Erythroblast (primary cell): Measurements from ENCODE around the gene XRCC5.

Source experiments
- DNase-seq, 2 experiments: peaks; one replicate each; lab custom pipeline; 2025; lab: John Stamatoyannopoulos, UW
- GATA1 ChIP-seq: IDR thresholded peaks from 2 replicates; pipeline ENCODE4 v1.6.1; 2011; ENCODE audit warnings: low read depth, mild to moderate bottlenecking, control low read depth, low read length, moderate library complexity
- POLR2A ChIP-seq: IDR thresholded peaks from 2 replicates; pipeline ENCODE4 v1.6.1; 2011; ENCODE audit warnings: mild to moderate bottlenecking, low read length

Gene XRCC5

DNA sequence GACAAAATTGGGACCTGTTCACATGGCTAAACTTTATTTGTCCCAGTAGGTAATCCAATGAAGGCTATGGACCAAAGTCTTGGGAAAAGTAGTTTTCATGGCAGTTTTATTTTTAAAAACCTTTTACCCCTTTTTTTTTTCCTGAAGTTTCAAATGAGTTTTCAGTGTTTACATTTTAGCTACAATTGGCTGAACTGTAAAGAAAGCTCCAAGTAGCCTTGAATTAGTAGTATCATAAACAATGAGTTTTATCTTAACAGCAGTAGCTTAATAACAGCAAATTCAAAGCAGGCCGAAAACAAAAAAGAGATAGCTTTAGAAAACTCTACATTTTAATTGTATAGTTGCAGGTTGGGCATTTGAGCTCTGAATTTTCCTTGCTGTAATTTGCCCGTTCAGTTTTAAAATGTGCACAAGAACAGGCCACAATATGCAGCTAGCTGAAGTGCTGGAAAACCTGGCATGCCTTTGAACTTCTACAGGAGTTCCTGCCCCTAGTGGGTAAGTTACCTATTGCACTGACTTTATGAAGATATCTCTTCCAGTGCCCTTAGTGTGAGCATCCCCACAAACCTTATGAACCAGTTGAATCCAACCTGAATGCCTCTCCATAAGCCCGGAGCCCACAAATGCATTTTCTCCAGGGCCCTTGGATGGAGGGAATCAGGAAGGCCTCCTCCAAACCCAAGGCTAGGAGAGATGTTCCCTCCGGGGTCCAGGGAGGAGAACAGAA lies 106.7 kb downstream of the XRCC5 start:
- no peak for TF ChIP-seq POLR2A
- TF ChIP-seq GATA1: no peak
- peak; percentile 19 to 32 for DNase-seq

DNA sequence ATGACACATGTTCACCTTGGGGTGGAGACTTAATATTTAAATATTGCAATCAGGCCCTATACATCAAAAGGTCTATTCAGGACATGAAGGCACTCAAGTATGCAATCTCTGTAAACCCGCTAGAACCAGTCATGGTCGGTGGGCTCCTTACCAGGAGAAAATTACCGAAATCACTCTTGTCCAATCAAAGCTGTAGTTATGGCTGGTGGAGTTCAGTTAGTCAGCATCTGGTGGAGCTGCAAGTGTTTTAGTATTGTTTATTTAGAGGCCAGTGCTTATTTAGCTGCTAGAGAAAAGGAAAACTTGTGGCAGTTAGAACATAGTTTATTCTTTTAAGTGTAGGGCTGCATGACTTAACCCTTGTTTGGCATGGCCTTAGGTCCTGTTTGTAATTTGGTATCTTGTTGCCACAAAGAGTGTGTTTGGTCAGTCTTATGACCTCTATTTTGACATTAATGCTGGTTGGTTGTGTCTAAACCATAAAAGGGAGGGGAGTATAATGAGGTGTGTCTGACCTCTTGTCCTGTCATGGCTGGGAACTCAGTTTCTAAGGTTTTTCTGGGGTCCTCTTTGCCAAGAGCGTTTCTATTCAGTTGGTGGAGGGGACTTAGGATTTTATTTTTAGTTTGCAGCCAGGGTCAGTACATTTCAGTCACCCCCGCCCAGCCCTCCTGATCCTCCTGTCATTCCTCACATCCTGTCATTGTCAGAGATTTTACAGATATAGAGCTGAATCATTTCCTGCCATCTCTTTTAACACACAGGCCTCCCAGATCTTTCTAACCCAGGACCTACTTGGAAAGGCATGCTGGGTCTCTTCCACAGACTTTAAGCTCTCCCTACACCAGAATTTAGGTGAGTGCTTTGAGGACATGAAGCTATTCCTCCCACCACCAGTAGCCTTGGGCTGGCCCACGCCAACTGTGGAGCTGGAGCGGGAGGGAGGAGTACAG lies 108.1 kb downstream of the XRCC5 start:
- DNase-seq: no peak
- no peak for TF ChIP-seq GATA1
- no peak for TF ChIP-seq POLR2A

DNA sequence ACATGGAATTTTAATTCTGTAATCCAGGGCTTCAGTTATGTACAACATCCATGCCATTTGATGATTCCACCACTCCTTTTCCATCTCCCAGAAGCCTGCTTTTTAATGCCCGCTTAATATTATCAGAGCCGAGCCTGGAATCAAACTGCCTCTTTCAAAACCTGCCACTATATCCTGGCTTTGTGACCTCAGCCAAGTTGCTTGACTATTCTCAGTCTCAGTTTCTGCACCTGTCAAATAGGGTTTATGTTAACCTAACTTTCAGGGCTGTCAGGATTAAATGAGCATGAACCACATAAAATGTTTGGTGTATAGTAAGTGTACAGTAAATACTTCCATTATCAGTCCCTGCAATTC lies 108.7 kb downstream of the XRCC5 start:
- TF ChIP-seq GATA1: no peak
- no peak for TF ChIP-seq POLR2A
- no peak for DNase-seq

DNA sequence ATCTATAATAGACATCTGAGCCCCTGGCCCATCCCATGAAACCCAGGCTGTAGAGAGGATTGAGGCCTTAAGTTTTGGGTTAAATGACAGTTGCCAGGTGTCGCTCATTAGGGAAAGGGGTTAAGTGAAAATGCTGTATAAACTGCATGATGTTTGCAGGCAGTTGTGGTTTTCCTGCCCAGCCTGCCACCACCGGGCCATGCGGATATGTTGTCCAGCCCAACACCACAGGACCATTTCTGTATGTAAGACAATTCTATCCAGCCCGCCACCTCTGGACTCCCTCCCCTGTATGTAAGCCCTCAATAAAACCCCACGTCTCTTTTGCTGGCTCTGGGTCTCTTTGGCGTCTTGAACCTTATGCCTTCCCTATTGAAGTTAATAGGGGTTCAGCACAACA lies 110.7 kb downstream of the XRCC5 start:
- DNase-seq: no peak
- TF ChIP-seq POLR2A (no peak), GATA1 (no peak)

DNA sequence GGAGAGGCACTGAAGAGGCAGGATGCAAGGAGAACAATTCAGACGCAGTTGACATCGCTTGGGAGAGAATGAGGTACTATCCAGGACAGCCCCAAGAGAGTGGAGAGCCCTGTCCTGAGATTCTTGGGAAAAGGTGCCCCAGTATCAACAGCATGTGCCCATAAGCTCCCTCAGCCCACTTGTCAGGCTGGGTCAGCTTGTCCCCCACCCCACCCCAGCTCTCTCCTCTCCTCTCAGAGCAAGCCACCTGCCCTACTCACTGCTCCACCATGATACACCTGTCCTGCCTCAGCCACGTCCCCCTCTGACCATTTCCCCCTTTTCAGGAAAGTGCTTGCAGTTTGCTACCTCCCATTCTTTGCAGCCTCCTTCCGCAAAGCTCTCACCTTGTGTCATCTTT lies 111.8 kb downstream of the XRCC5 start:
- DNase-seq: no peak
- TF ChIP-seq POLR2A (no peak), GATA1 (no peak)

DNA sequence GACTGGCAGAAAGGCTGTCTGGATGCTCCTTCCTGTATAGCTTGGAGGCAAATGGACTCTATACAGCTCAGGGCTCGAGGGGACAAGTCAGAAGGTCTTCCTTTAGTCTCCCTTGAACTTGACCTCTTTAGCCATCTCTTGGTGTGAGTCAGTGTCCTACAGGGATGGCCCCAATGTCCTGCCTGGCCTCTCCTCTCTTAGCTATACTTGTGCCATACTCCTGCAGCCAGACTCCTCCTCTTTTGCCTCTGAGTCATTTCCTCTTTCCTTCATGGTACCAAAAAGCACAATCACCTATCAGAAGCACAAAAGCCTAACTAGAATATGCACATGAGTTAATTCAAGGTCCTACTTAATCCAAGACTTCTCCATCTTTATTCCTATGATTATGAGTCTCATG lies 112.7 kb downstream of the XRCC5 start:
- TF ChIP-seq GATA1: no peak
- TF ChIP-seq POLR2A: no peak
- DNase-seq: no peak

DNA sequence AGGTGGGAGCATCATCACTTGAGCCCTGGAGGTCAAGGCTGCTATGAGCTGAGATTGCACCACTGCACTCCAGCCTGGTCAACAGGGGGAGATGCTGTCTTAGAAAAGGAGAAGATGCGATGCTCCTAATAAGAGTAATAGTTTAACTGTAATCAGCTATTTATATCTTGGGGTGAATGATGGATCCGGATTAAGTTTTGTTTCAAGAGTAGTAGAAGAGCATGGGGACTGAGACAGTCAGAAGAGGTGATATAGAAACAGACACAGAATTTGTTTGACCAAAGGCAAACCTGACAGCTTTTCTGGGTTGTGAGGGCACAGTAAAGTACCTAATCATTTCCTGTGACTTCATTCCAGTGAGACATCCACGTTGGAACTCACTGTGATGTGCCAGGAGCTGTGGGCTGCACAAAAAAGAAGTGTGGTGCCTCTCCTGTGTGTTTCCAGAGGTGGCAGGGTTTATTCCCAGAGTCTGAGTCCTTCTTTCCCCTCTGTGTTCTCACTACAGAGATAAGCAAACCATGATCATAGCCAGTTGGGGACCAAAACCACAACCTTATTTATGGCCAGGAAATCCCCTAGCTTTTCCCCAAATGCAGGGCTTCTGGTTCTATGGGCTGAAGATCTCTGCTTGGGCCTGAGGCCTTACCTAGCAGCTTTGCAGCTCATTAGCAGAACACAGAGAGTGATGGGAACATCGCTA lies 113.7 kb downstream of the XRCC5 start:
- DNase-seq: peak; percentile 2 to 11
- no peak for TF ChIP-seq GATA1
- no peak for TF ChIP-seq POLR2A

DNA sequence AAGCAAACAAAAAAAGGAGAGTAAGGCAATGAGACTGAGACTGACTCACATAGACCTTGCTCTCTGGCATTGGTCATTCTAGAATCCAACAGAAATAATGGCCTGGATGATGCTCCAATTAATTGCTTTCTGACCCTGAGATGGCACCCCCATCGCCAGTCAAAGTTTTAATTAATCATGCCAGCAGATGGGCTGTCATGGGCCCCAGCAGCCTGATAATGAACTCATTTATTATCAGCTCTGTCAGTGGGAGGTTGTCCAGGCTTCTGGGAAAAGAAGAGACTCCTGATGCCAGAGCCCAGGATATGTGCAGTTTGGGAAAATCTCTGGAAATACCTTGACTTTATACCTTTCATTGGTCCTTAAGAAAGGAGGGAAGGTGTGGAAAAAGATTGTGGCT lies 115.2 kb downstream of the XRCC5 start:
- TF ChIP-seq GATA1 (no peak), POLR2A (no peak)
- DNase-seq: no peak

DNA sequence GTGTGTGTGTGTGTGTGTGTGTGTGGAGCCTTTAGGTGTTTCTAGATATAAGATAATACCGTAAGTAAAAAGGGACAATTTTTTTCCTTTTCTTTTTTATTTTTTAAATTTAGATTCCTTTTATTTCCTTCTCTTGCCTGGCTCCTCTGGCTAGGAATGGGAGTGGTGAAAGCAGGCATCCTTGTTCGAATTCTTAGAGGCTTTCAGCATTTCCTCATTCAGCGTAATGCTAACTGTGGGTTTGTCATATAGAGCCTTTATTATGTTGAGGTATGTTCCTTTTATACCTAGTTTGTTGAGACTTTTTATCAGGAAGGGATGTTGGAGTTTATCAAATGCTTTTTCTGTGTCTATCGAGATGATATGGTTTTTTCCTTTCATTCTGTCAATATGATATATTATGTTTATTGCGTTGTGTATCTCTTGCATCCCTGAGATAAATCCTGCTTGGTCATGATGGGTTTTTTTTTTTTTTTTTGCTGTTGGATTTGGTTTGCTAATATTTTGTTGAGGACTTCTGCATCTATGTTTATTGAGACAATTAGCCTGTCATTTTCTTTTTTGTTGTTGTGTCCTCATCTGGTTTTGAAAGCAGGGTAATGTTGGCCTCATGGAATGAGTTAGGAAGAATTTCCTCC lies 120.2 kb downstream of the XRCC5 start:
- no peak for TF ChIP-seq POLR2A
- TF ChIP-seq GATA1: no peak
- no peak for DNase-seq

DNA sequence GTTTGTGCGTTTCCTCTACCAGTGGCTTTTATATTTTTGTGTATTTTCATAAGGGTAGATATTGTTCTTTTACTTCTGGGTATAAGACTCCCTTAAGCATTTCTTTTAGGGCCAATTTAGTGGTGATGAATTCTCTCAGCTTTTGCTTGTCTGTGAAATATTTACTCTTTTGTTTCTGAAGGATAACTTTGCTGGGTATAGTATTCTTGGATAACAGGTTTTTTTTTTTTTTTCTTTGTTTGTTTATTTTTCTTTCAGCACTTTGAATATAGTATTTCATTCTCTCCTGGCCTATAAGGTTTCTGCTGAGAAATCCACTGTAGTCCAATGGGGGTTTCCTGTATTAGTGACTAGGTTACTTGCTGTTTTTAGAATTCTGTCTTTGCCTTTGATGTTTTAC lies 122.7 kb downstream of the XRCC5 start:
- DNase-seq: no peak
- TF ChIP-seq POLR2A (no peak), GATA1 (no peak)

DNA sequence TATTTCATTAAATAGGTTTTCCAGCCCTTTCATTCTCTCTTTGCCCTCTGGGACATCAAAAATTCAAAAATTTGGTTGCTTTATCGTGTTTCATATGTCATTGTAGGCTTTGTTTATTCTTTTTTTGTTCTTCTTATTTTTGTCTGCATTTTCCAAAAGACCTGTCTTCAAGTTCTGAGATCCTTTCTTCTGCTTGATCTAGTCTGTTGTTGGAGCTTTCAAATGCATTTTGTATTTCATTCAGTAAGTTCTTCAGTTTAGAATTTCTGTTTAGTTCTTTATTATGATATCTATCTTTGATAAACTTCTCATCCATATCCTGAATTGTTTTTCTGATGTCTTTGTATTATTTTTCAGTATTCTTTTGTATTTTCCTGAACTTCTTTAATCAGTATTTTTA lies 123.6 kb downstream of the XRCC5 start:
- no peak for DNase-seq
- TF ChIP-seq POLR2A (no peak), GATA1 (no peak)

DNA sequence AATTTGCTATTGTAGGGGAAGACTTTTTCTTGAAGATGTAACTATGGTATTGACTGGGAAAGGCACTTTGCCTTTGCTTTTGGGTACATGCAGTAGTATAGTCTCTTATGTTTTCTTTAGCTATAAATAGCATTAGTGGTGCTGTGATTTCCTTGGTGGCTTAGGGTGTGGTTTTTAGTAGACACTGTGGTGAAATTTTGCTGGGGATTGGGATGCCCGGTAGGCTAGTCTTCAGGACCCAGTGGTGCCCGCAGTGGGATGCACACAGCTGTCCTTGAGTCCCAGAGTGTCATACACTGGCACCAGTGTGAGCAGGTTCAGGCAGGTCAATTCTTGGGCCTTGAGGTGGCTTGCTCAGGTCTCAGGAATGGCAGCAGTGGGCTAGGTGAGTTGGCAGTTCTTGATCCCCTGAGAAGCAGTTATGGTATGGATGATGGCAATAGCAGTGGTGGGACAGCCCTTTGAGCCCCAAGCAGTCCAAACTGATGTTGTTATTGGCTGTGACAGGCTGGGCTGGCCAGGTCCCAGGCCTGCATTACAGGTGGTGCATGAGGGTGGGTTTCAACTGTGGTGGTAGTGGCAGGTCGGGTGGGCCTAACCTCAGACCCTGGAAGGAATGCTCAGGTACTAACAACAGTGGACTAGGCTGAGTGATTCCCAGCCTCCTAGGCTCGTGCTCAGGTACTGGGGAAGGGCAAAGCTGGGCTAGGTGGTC lies 124.3 kb downstream of the XRCC5 start:
- TF ChIP-seq POLR2A: no peak
- no peak for TF ChIP-seq GATA1
- DNase-seq: no peak

DNA sequence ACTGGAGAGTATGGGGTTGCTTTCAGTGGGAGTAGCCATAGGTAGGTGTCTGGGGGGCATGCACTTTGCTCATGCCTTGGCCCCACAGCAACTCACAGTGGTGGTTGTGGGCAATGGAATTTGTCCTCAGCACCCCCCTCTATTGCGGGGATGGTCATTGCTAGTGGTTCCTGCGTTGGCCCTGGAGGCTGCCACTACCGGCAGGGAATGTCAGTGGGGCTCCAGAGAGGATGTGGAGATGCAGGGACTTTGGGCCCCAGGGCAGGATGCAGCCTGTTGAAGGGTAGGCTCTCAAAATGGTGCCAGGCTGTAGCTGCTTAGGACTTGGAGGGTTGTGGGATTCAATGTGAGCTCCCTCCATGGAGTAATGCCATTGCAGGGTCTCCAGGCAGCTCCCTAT lies 125.0 kb downstream of the XRCC5 start:
- DNase-seq: no peak
- TF ChIP-seq GATA1: no peak
- no peak for TF ChIP-seq POLR2A
